ENCODE data around the gene RABEP2. TPM values are rescaled to one million over a fixed set of nuclear protein-coding genes. Genes with fewer than 3 reads are reported as not detected.
"Not testable (repeated sequence)": the region's sequence is repeated elsewhere in the genome, so short reads cannot be mapped to it uniquely, and the experiment has no call there.

Gene RABEP2
- total RNA-seq, 1 donor from 2014 or later, result 23.3 TPM

GRCh38 chr16:28932339-28933141 lies 7.5 kb upstream of the RABEP2 start:
- no peak for DNase-seq

- no peak for DNase-seq
Observed at GRCh38 chr16:28931801-28932225, 6.8 kb upstream of the RABEP2 start, which contains the start of gene CD19. TSS of gene CD19 (plus strand) at chr16:28931971. CDS start at chr16:28932001, 30 bp downstream.

- DNase-seq, result no peak
Observed at GRCh38 chr16:28930652-28931051, 5.6 kb upstream of the RABEP2 start.

- no peak for DNase-seq
Observed at GRCh38 chr16:28930203-28930602, 5.2 kb upstream of the RABEP2 start.

GRCh38 chr16:28927815-28928214 lies 2.8 kb upstream of the RABEP2 start:
- no peak for DNase-seq

GRCh38 chr16:28926284-28926683 lies 1.2 kb upstream of the RABEP2 start:
- not testable (repeated sequence) for DNase-seq

GRCh38 chr16:28925386-28926228 lies 569 bp upstream of the RABEP2 start:
- DNase-seq, result peak; percentile 89

GRCh38 chr16:28924399-28924761 lies 658 bp downstream of the RABEP2 start:
- DNase-seq, result no peak

- no peak for DNase-seq
Observed at GRCh38 chr16:28923652-28924398, 1.2 kb downstream of the RABEP2 start.

GRCh38 chr16:28923231-28923587 lies 1.8 kb downstream of the RABEP2 start:
- no peak for DNase-seq

- DNase-seq, result no peak
Observed at GRCh38 chr16:28918698-28919097, 6.3 kb downstream of the RABEP2 start.

GRCh38 chr16:28917095-28917494 lies 7.9 kb downstream of the RABEP2 start:
- no peak for DNase-seq

- DNase-seq, result no peak
Observed at GRCh38 chr16:28915181-28915580, 9.9 kb downstream of the RABEP2 start.

GRCh38 chr16:28913946-28914724 lies 10.9 kb downstream of the RABEP2 start:
- no peak for DNase-seq

- no peak for DNase-seq
Observed at GRCh38 chr16:28912558-28912957, 12.5 kb downstream of the RABEP2 start.

GRCh38 chr16:28910086-28911031 lies 14.7 kb downstream of the RABEP2 start:
- no peak for DNase-seq

- DNase-seq, result no peak
Observed at GRCh38 chr16:28905800-28906372, 19.2 kb downstream of the RABEP2 start.

- DNase-seq, result no peak
Observed at GRCh38 chr16:28905229-28905754, 19.7 kb downstream of the RABEP2 start.

GRCh38 chr16:28904828-28905227 lies 20.2 kb downstream of the RABEP2 start:
- DNase-seq, result no peak

- DNase-seq, result no peak
Observed at GRCh38 chr16:28904363-28904762, 20.7 kb downstream of the RABEP2 start.

Data from skin of body (tissue), 2 donors.